Panc1 (cell line): Measurements from ENCODE around the gene SLC38A1. TPM values are rescaled to one million over a fixed set of nuclear protein-coding genes. Genes with fewer than 3 reads are reported as not detected.

ENCODE experiments used
- ATAC-seq: fragments of 200-7000 bp; cut with Tn5 transposase; 2 replicates; pipeline ENCODE4 v1.9.1; 2020; ENCODE audit warnings: mild to moderate bottlenecking, moderate library complexity
- BruUV-seq: library from RNA; stranded (reverse); fragments of 400-500 nt; replicated peaks from 2 replicates; lab custom pipeline; 2021; lab: Mats Ljungman, UMichigan
- CTCF ChIA-PET: fragments of 300-600 bp; sonication (Branson Sonifier 250); formaldehyde crosslinking; loops from one replicate; lab custom pipeline; 2022; ENCODE audit warnings: antibody characterized with exemption; lab: Charles Lee
- POLR2A ChIA-PET: fragments of 300-600 bp; sonication (Branson Sonifier 250); formaldehyde crosslinking; loops from one replicate; lab custom pipeline; 2022; ENCODE audit warnings: antibody characterized with exemption; lab: Charles Lee
- DNase-seq: peaks from one replicate; pipeline ENCODE4 v3.0.0-alpha.2; 2010; ENCODE audit warnings: low read depth, low spot score
- H3K27ac ChIP-seq: 2 replicates; pipeline ENCODE4 v1.5.1; 2011; ENCODE audit warnings: mild to moderate bottlenecking, low read length, inconsistent platforms
- H3K27me3 ChIP-seq: fragments of 200-500 bp; sonication (Bioruptor generic); 2 replicates; pipeline ENCODE4 v1.6.0; 2014; ENCODE audit warnings: low read length, inconsistent platforms; ENCODE audit not compliant: control insufficient read depth, insufficient read depth
- H3K36me3 ChIP-seq: fragments of 200-500 bp; sonication (Bioruptor generic); 2 replicates; pipeline ENCODE4 v1.5.1; 2014; ENCODE audit warnings: inconsistent platforms, mild to moderate bottlenecking, low read length, moderate library complexity; ENCODE audit not compliant: control insufficient read depth, insufficient read depth
- H3K4me1 ChIP-seq: 2 replicates; pipeline ENCODE4 v1.5.1; 2011; ENCODE audit warnings: inconsistent platforms, mild to moderate bottlenecking, low read length, moderate library complexity; ENCODE audit not compliant: control insufficient read depth, insufficient read depth
- H3K4me3 ChIP-seq, 2 experiments: 2 replicates each; pipeline ENCODE4 v1.5.1; 2011 to 2012; ENCODE audit warnings: low read depth in 2 of 2, low read length in 2 of 2, mild to moderate bottlenecking in 2 of 2, inconsistent platforms in 1 of 2, moderate library complexity in 1 of 2
- H3K9me3 ChIP-seq: fragments of 200-500 bp; sonication (Bioruptor generic); 2 replicates; pipeline ENCODE4 v1.5.1; 2014; ENCODE audit warnings: low read depth, mild to moderate bottlenecking, inconsistent platforms, low read length, moderate library complexity; ENCODE audit not compliant: control insufficient read depth, insufficient read depth
- POLR2AphosphoS5 ChIP-seq: IDR thresholded peaks from 2 replicates; pipeline ENCODE4 v1.6.1; 2012; ENCODE audit warnings: mild to moderate bottlenecking, low read depth, low read length, moderate library complexity
- SIN3A ChIP-seq: IDR thresholded peaks from 2 replicates; pipeline ENCODE4 v1.6.1; 2012; ENCODE audit warnings: low read depth, mild to moderate bottlenecking, low read length, moderate library complexity, borderline replicate concordance; ENCODE audit not compliant: insufficient read depth
- TCF7L2 ChIP-seq: IDR thresholded peaks from 2 replicates; pipeline ENCODE4 v1.6.1; 2011; ENCODE audit warnings: mild to moderate bottlenecking, low read depth, low read length, inconsistent platforms
- in situ Hi-C: cut with HindIII; loops from 2 replicates; pipeline ENCODE4 v1.10.0; 2016; ENCODE audit warnings: low sequenced_read_pairs, low pct_unique_long_range_greater_than_20kb
- intact Hi-C: fragments of 100-400 bp; cut with micrococcal nuclease; formaldehyde crosslinking; loops from one replicate; pipeline ENCODE4 v1.10.0; 2022; ENCODE audit not compliant: unreplicated experiment
- total RNA-seq: library from RNA; stranded (reverse); gene quantifications from one replicate; pipeline ENCODE4 v1.2.1, GENCODE V29; 2021; ENCODE audit not compliant: unreplicated experiment
- TF ChIP-seq, protein P1 (sequence below), 2 experiments: IDR thresholded peaks; 2 replicates each; pipeline ENCODE4 v1.6.1; 2011 to 2012; ENCODE audit warnings: low read depth in 2 of 2, control low read depth in 1 of 2, low read length in 1 of 2, mild to moderate bottlenecking in 1 of 2, moderate library complexity in 1 of 2; ENCODE audit not compliant: insufficient read depth in 1 of 2
- TF ChIP-seq, protein P2 (sequence below): fragments of 450-650 bp; IDR thresholded peaks from 2 replicates; pipeline ENCODE4 v1.5.1; 2017; ENCODE audit warnings: mild to moderate bottlenecking

SLC38A1 gene
- total RNA-seq, 1 experiment from 2014 or later, result 127 TPM

DNA sequence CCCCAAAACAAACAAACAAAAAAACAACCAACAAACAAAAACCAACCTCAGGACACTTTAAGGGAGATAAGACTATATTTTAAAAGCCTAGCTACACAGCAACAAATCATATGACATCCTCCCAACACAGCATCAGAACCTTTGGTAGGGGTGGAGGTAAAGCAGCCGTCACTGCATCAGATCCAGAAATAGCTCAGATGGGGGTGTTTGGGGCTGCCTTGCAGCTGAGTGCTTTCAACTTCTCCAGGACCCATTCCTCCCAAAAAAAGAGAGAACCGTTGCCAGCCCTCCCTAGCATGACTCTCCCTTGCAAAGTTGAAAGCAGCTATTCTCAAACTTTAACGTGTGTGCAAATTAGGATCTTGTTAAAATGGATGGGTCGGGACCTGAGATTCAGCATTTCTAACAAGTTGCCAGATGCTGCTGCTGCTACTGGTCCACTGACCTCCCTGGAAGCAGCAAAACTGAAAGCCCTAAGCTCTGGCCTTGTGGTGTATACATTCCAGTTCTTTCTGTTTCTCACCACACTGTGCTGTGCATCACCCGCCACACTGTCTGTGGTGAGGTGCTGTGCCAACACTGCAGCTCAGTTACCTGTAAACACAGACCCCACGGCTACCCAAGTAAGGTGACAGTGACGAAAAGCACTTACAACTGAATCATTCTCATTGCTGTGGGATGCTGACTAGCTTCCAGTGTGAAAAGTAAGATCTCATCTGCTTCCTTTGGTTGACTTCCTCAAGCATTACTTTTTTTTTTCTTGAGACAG is 54.0 kb downstream of the SLC38A1 start:
- ChIA-PET POLR2A (no interaction called here), CTCF (no interaction called here)
- H3K27ac ChIP-seq, result no peak overlapping the region
- no peaks in the 10 kb centered on the region for H3K27me3 ChIP-seq
- in situ Hi-C loops, result no loop called here
- peaks cover 15% of the 10 kb centered on the region; the same call in 1 of the 2 replicates for H3K36me3 ChIP-seq
- BruUV-seq, result no TSS peak
- ATAC-seq, result no peak
- no peaks in the 10 kb centered on the region for H3K9me3 ChIP-seq
- no peak overlapping the region for H3K4me3 ChIP-seq
- intact Hi-C loops, result no loop called here
- peaks cover 4% of the 10 kb centered on the region; the same call in 1 of the 2 replicates for H3K4me1 ChIP-seq
- DNase-seq, result no peak
- TF ChIP-seq, protein P1, sequence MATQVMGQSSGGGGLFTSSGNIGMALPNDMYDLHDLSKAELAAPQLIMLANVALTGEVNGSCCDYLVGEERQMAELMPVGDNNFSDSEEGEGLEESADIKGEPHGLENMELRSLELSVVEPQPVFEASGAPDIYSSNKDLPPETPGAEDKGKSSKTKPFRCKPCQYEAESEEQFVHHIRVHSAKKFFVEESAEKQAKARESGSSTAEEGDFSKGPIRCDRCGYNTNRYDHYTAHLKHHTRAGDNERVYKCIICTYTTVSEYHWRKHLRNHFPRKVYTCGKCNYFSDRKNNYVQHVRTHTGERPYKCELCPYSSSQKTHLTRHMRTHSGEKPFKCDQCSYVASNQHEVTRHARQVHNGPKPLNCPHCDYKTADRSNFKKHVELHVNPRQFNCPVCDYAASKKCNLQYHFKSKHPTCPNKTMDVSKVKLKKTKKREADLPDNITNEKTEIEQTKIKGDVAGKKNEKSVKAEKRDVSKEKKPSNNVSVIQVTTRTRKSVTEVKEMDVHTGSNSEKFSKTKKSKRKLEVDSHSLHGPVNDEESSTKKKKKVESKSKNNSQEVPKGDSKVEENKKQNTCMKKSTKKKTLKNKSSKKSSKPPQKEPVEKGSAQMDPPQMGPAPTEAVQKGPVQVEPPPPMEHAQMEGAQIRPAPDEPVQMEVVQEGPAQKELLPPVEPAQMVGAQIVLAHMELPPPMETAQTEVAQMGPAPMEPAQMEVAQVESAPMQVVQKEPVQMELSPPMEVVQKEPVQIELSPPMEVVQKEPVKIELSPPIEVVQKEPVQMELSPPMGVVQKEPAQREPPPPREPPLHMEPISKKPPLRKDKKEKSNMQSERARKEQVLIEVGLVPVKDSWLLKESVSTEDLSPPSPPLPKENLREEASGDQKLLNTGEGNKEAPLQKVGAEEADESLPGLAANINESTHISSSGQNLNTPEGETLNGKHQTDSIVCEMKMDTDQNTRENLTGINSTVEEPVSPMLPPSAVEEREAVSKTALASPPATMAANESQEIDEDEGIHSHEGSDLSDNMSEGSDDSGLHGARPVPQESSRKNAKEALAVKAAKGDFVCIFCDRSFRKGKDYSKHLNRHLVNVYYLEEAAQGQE (IDR thresholded peaks at IDR 0.05; ENCODE audit: insufficient read depth in 1 of 2, low read depth in 2 of 2, low read length in 1 of 2), result no peak
- TF ChIP-seq TCF7L2 (no peak), SIN3A (no peak), POLR2AphosphoS5 (no peak)
- TF ChIP-seq, protein P2, sequence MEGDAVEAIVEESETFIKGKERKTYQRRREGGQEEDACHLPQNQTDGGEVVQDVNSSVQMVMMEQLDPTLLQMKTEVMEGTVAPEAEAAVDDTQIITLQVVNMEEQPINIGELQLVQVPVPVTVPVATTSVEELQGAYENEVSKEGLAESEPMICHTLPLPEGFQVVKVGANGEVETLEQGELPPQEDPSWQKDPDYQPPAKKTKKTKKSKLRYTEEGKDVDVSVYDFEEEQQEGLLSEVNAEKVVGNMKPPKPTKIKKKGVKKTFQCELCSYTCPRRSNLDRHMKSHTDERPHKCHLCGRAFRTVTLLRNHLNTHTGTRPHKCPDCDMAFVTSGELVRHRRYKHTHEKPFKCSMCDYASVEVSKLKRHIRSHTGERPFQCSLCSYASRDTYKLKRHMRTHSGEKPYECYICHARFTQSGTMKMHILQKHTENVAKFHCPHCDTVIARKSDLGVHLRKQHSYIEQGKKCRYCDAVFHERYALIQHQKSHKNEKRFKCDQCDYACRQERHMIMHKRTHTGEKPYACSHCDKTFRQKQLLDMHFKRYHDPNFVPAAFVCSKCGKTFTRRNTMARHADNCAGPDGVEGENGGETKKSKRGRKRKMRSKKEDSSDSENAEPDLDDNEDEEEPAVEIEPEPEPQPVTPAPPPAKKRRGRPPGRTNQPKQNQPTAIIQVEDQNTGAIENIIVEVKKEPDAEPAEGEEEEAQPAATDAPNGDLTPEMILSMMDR, result no peak

DNA sequence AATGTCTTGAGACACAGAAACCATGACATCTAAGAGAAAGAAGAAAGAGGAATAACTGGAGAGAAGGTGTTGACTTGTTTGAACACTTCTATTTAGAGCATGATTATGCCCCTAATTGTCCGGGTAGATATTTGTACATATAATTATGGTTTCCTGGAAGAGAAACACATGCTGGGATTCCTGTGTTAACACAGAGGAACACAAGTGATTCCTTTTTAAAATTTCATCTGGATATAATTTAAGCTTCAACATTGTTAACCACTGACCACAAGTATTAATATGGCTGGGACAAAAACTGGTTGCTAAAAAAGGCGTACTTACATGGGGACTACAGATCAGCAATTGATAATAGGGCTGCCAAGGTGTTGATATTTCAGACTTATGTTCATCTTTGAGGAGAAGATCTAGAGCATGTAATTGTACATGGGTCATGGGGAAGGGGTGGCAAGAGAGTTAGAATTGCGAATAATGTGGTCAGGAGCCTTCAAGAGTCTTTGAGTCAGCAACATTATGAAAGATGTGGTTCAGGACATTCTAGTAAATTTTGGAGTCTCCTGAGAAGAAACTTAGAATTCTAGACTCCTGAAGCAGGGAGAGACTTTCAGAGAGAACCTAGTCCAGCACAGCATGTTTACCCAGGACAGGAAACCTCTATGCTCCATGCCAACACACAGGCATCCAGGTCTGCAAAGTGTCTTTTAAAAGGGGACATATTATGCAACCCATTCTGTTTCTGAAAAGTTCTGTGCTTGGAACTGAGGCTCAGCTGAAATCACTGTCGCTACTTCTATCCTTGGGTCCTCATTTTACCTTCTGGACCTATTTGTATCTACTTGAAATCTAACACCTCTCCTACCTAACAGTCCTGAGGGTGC is 56.5 kb downstream of the SLC38A1 start:
- BruUV-seq, result no TSS peak
- ATAC-seq (no peak), DNase-seq (no peak)
- Histone ChIP-seq H3K4me3 (no peak overlapping the region), H3K36me3 (peaks cover 23% of the 10 kb centered on the region), H3K27me3 (no peaks in the 10 kb centered on the region), H3K4me1 (peaks cover 7% of the 10 kb centered on the region; the same call in 1 of the 2 replicates), H3K27ac (no peak overlapping the region), H3K9me3 (no peaks in the 10 kb centered on the region)
- POLR2A ChIA-PET, result no interaction called here
- no peak for TF ChIP-seq SIN3A
- CTCF ChIA-PET, result no interaction called here
- intact Hi-C loops, result no loop called here
- in situ Hi-C loops, result no loop called here
